ENCODE results near the gene COL8A2. TPM values are rescaled to one million over a fixed set of nuclear protein-coding genes. Genes with fewer than 3 reads are reported as not detected.
A peak's percentile ranks its signal among the peaks of the same experiment; 100 is the strongest.

COL8A2 gene
- polyA plus RNA-seq, 1 donor from 2014 or later = not detected

- H3K36me3 ChIP-seq (ENCODE audit: insufficient read depth, low read length) = no peaks in the 10 kb centered on the region
- H4K20me1 ChIP-seq (ENCODE audit: insufficient read depth) = no peaks in the 10 kb centered on the region
- peak within 1 kb of the TSS; percentile 73 for H3K27ac ChIP-seq (ENCODE audit: low read length)
These were observed 36.2 kb downstream of the COL8A2 start, which contains the start of gene ADPRS for GRCh38 chr1:36088577-36089392. Gene ADPRS, plus strand, starts transcription at chr1:36088892. Its CDS starts 13 bp downstream, at chr1:36088905.

GRCh38 chr1:36088265-36088576 is 36.8 kb downstream of the COL8A2 start:
- peak overlapping the region; percentile 82 for H3K4me3 ChIP-seq (ENCODE audit: low read length)
- H3K79me2 ChIP-seq (replicated peaks; ENCODE audit: insufficient read depth, low read length) = peaks cover 16% of the 10 kb centered on the region
- no peaks in the 10 kb centered on the region for H3K27me3 ChIP-seq (ENCODE audit: insufficient read depth, low read depth, low read length)
- no peaks in the 10 kb centered on the region for H4K20me1 ChIP-seq (ENCODE audit: insufficient read depth)
- no peaks in the 10 kb centered on the region for H3K36me3 ChIP-seq (ENCODE audit: insufficient read depth, low read length)
- no peak overlapping the region for H3K27ac ChIP-seq (ENCODE audit: low read length)
- no peak for TF ChIP-seq POLR2AphosphoS5 (IDR thresholded peaks at IDR 0.05)
- TF ChIP-seq EP300 (conservative IDR thresholded peaks at IDR 0.05; ENCODE audit: poor library complexity, severe bottlenecking) = no peak
- no peak for TF ChIP-seq EZH2 (IDR thresholded peaks at IDR 0.05; ENCODE audit: borderline replicate concordance, insufficient read depth, low read length, poor library complexity, severe bottlenecking)
- TF ChIP-seq SMC3 (conservative IDR thresholded peaks at IDR 0.05; ENCODE audit: poor library complexity) = no peak
- TF ChIP-seq, protein P1, sequence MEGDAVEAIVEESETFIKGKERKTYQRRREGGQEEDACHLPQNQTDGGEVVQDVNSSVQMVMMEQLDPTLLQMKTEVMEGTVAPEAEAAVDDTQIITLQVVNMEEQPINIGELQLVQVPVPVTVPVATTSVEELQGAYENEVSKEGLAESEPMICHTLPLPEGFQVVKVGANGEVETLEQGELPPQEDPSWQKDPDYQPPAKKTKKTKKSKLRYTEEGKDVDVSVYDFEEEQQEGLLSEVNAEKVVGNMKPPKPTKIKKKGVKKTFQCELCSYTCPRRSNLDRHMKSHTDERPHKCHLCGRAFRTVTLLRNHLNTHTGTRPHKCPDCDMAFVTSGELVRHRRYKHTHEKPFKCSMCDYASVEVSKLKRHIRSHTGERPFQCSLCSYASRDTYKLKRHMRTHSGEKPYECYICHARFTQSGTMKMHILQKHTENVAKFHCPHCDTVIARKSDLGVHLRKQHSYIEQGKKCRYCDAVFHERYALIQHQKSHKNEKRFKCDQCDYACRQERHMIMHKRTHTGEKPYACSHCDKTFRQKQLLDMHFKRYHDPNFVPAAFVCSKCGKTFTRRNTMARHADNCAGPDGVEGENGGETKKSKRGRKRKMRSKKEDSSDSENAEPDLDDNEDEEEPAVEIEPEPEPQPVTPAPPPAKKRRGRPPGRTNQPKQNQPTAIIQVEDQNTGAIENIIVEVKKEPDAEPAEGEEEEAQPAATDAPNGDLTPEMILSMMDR (IDR thresholded peaks at IDR 0.05; ENCODE audit: poor library complexity, severe bottlenecking) = no peak
- no peak for TF ChIP-seq MXI1 (conservative IDR thresholded peaks at IDR 0.05; ENCODE audit: poor library complexity, severe bottlenecking)
- no peak for TF ChIP-seq TAF1 (IDR thresholded peaks at IDR 0.05; ENCODE audit: low read depth)
- TF ChIP-seq RAD21 (conservative IDR thresholded peaks at IDR 0.05) = no peak
- TF ChIP-seq, protein P2, sequence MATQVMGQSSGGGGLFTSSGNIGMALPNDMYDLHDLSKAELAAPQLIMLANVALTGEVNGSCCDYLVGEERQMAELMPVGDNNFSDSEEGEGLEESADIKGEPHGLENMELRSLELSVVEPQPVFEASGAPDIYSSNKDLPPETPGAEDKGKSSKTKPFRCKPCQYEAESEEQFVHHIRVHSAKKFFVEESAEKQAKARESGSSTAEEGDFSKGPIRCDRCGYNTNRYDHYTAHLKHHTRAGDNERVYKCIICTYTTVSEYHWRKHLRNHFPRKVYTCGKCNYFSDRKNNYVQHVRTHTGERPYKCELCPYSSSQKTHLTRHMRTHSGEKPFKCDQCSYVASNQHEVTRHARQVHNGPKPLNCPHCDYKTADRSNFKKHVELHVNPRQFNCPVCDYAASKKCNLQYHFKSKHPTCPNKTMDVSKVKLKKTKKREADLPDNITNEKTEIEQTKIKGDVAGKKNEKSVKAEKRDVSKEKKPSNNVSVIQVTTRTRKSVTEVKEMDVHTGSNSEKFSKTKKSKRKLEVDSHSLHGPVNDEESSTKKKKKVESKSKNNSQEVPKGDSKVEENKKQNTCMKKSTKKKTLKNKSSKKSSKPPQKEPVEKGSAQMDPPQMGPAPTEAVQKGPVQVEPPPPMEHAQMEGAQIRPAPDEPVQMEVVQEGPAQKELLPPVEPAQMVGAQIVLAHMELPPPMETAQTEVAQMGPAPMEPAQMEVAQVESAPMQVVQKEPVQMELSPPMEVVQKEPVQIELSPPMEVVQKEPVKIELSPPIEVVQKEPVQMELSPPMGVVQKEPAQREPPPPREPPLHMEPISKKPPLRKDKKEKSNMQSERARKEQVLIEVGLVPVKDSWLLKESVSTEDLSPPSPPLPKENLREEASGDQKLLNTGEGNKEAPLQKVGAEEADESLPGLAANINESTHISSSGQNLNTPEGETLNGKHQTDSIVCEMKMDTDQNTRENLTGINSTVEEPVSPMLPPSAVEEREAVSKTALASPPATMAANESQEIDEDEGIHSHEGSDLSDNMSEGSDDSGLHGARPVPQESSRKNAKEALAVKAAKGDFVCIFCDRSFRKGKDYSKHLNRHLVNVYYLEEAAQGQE (IDR thresholded peaks at IDR 0.05; ENCODE audit: borderline replicate concordance) = no peak
- no peak overlapping the region for H2AFZ ChIP-seq (ENCODE audit: low read depth, low read length)
- no peak overlapping the region for H3K4me2 ChIP-seq (ENCODE audit: low read length)
- no peaks in the 10 kb centered on the region for H3K9me2 ChIP-seq (ENCODE audit: insufficient read depth, low read length)
- H3K9ac ChIP-seq (ENCODE audit: low read length) = no peak overlapping the region
- H3F3A ChIP-seq (ENCODE audit: insufficient read depth, low read length, poor library complexity, severe bottlenecking) = no peaks in the 10 kb centered on the region
- H3K9me3 ChIP-seq (ENCODE audit: low read length) = no peaks in the 10 kb centered on the region

More at GRCh38 chr1:36088577-36089392, 36.2 kb downstream of the COL8A2 start, which contains the start of gene ADPRS:
- Histone ChIP-seq H3K9ac (ENCODE audit: low read length) (peak within 1 kb of the TSS; percentile 89), H2AFZ (ENCODE audit: low read depth, low read length) (peak within 1 kb of the TSS; percentile 70), H3K9me2 (ENCODE audit: insufficient read depth, low read length) (no peaks in the 10 kb centered on the region), H3K79me2 (replicated peaks; ENCODE audit: insufficient read depth, low read length) (peaks cover 16% of the 10 kb centered on the region), H3K27me3 (ENCODE audit: insufficient read depth, low read depth, low read length) (no peaks in the 10 kb centered on the region), H3K9me3 (ENCODE audit: low read length) (no peaks in the 10 kb centered on the region), H3K4me2 (ENCODE audit: low read length) (peak within 1 kb of the TSS; percentile 74), H3K4me3 (ENCODE audit: low read length) (peak within 1 kb of the TSS; percentile 82), H3F3A (ENCODE audit: insufficient read depth, low read length, poor library complexity, severe bottlenecking) (no peaks in the 10 kb centered on the region)
- TF ChIP-seq POLR2AphosphoS5 (IDR thresholded peaks at IDR 0.05) (peak; percentile 98), RAD21 (conservative IDR thresholded peaks at IDR 0.05) (peak; percentile 38), EP300 (conservative IDR thresholded peaks at IDR 0.05; ENCODE audit: poor library complexity, severe bottlenecking) (peak; percentile 74), EZH2 (IDR thresholded peaks at IDR 0.05; ENCODE audit: borderline replicate concordance, insufficient read depth, low read length, poor library complexity, severe bottlenecking) (no peak), MXI1 (conservative IDR thresholded peaks at IDR 0.05; ENCODE audit: poor library complexity, severe bottlenecking) (peak; percentile 92), SMC3 (conservative IDR thresholded peaks at IDR 0.05; ENCODE audit: poor library complexity) (peak; percentile 65), TAF1 (IDR thresholded peaks at IDR 0.05; ENCODE audit: low read depth) (peak; percentile 62)
- TF ChIP-seq, protein P2 (IDR thresholded peaks at IDR 0.05; ENCODE audit: borderline replicate concordance) = peak; percentile 65
- TF ChIP-seq, protein P1 (IDR thresholded peaks at IDR 0.05; ENCODE audit: poor library complexity, severe bottlenecking) = peak; percentile 99

All from neural cell (in vitro differentiated cells).